HepG2 (cell line): ENCODE measurements around the gene FBF1. TPM values are rescaled to one million over a fixed set of nuclear protein-coding genes. Genes with fewer than 3 reads are reported as not detected.
A peak's percentile ranks its signal among the peaks of the same experiment; 100 is the strongest.

Experiments used
- AHR ChIP-seq: IDR thresholded peaks from 2 replicates; pipeline ENCODE4 v1.6.1; 2018; ENCODE audit warnings: missing genetic modification reagents, missing compliant biosample characterization
- ATRX ChIP-seq: sonication (generic); formaldehyde crosslinking; IDR thresholded peaks from 2 replicates; pipeline ENCODE4 v1.4.0; 2020; ENCODE audit warnings: missing genetic modification reagents, borderline replicate concordance
- CERS6 ChIP-seq: sonication (generic); formaldehyde crosslinking; IDR thresholded peaks from 2 replicates; pipeline ENCODE4 v1.5.0; 2020; ENCODE audit warnings: missing genetic modification reagents
- GRHL1 ChIP-seq: sonication (generic); formaldehyde crosslinking; conservative IDR thresholded peaks from 2 replicates; pipeline ENCODE4 v1.8.0; 2022; ENCODE audit warnings: missing genetic modification reagents
- HNF4G ChIP-seq, 2 experiments: sonication (generic) in 1 of 2; formaldehyde crosslinking in 1 of 2; IDR thresholded peaks; 2 replicates each; pipeline versions ENCODE4 v1.4.0 to v1.6.1; 2011 to 2020; ENCODE audit warnings: borderline replicate concordance in 2 of 2, low read depth in 2 of 2, mild to moderate bottlenecking in 2 of 2, low read length in 1 of 2, missing genetic modification reagents in 1 of 2, moderate library complexity in 1 of 2
- KDM6A ChIP-seq: IDR thresholded peaks from 2 replicates; pipeline ENCODE4 v1.6.1; 2016; ENCODE audit warnings: low read depth
- KMT2A ChIP-seq: sonication (generic); formaldehyde crosslinking; IDR thresholded peaks from 2 replicates; pipeline ENCODE4 v1.4.0; 2020; ENCODE audit warnings: missing genetic modification reagents
- MATR3 ChIP-seq: sonication (generic); formaldehyde crosslinking; IDR thresholded peaks from 2 replicates; pipeline ENCODE4 v1.4.0; 2020; ENCODE audit warnings: missing genetic modification reagents
- NBN ChIP-seq: fragments of 450-650 bp; conservative IDR thresholded peaks from 2 replicates; pipeline ENCODE4 v1.6.1; 2017
- NCOA5 ChIP-seq: sonication (generic); formaldehyde crosslinking; IDR thresholded peaks from 2 replicates; pipeline ENCODE4 v1.4.0; 2020; ENCODE audit warnings: missing genetic modification reagents
- PLSCR1 ChIP-seq: sonication (generic); formaldehyde crosslinking; IDR thresholded peaks from 2 replicates; pipeline ENCODE4 v1.5.0; 2020; ENCODE audit warnings: missing genetic modification reagents, mild to moderate bottlenecking, borderline replicate concordance
- PRDM15 ChIP-seq: sonication (generic); formaldehyde crosslinking; IDR thresholded peaks from 2 replicates; pipeline ENCODE4 v1.4.0; 2020; ENCODE audit warnings: missing genetic modification reagents
- SNRNP70 ChIP-seq: fragments of 200-400 bp; formaldehyde crosslinking; IDR thresholded peaks from 2 replicates; pipeline ENCODE4 v1.6.1; 2017; ENCODE audit warnings: mild to moderate bottlenecking, low read depth, low read length, moderate library complexity
- TRIM22 ChIP-seq: fragments of 450-650 bp; IDR thresholded peaks from 2 replicates; pipeline ENCODE4 v1.6.1; 2017
- ZNF232 ChIP-seq: sonication (generic); formaldehyde crosslinking; IDR thresholded peaks from 2 replicates; pipeline ENCODE4 v1.4.0; 2020; ENCODE audit warnings: missing genetic modification reagents, borderline replicate concordance
- ZNF430 ChIP-seq: sonication (generic); formaldehyde crosslinking; IDR thresholded peaks from 2 replicates; pipeline ENCODE4 v1.9.0; 2021; ENCODE audit warnings: mild to moderate bottlenecking, missing genetic modification reagents
- ZNF703 ChIP-seq: sonication (generic); formaldehyde crosslinking; IDR thresholded peaks from 2 replicates; pipeline ENCODE4 v1.5.1; 2020; ENCODE audit warnings: missing genetic modification reagents, mild to moderate bottlenecking, moderate library complexity, borderline replicate concordance
- ZNF704 ChIP-seq: sonication (generic); formaldehyde crosslinking; IDR thresholded peaks from 2 replicates; pipeline ENCODE4 v1.8.1; 2023; ENCODE audit warnings: mild to moderate bottlenecking, inconsistent platforms, moderate library complexity, missing genetic modification reagents, borderline replicate concordance
- polyA plus RNA-seq, 8 experiments: library from polyadenylated mRNA; depleted of rRNA in 3 of 8; stranded (reverse) in 7 of 8; unstranded in 1 of 8; fragments of >200 nt; fragmentation: Illumina TruSeq in 4 of 8; extraction: Trizol in 4 of 8; gene quantifications; 2 replicates each; pipeline versions ENCODE4 v1.2.1 to v1.2.3, GENCODE V29; 2011 to 2016; ENCODE audit warnings: low read depth in 4 of 8, missing spikeins in 1 of 8, mixed read lengths in 1 of 8; ENCODE audit not compliant: insufficient read depth in 1 of 8
- total RNA-seq, 5 experiments: library from RNA; depleted of rRNA; stranded (reverse); fragments of >200 nt; fragmentation: Illumina TruSeq; extraction: Trizol; gene quantifications; 2 replicates each; pipeline ENCODE4 v1.2.3, GENCODE V29; 2016; ENCODE audit warnings: low read depth in 1 of 5

Gene FBF1
- total and polyA plus RNA-seq, 2 of the 13 experiments (the other 11 are each of a cell fraction or from before 2014, with no cell fraction given): 2.4 to 8.1 TPM

GRCh38 chr17:75878174-75878998, 62.5 kb downstream of the FBF1 start, which contains the start of gene TRIM47 (continued):
- TF ChIP-seq CERS6 (CRISPR knock-in tag) (peak; percentile 82; the same call in 1 of the 2 replicates), HNF4G (IDR thresholded peaks at IDR 0.05; ENCODE audit: borderline replicate concordance, low read depth, low read length) (peak; percentile 21; the same call in 1 of the 2 replicates), HNF4G (CRISPR knock-in tag; IDR thresholded peaks at IDR 0.05; ENCODE audit: borderline replicate concordance, low read depth) (peak; percentile 62; the same call in 1 of the 2 replicates), PRDM15 (CRISPR knock-in tag) (peak; percentile 75; the same call in 1 of the 2 replicates), MATR3 (CRISPR knock-in tag) (no peak), ZNF703 (CRISPR knock-in tag) (no peak), NBN (no peak), GRHL1 (CRISPR knock-in tag) (no peak), ZNF232 (CRISPR knock-in tag) (peak; percentile 57), ZNF704 (peak; percentile 58; the same call in 1 of the 2 replicates), SNRNP70 (no peak), AHR (CRISPR knock-in tag) (peak; percentile 92), NCOA5 (CRISPR knock-in tag) (no peak), PLSCR1 (CRISPR knock-in tag) (no peak), TRIM22 (no peak), KMT2A (CRISPR knock-in tag) (peak; percentile 74), KDM6A (CRISPR knock-in tag) (0 out of 2 replicates have a peak, but pooled peaks have one; percentile 26), ATRX (no peak), ZNF430 (CRISPR knock-in tag) (peak; percentile 89)
